HG03439 (cell line): Measurements from ENCODE around the gene GNG7.
"Not testable (repeated sequence)": the region's sequence is repeated elsewhere in the genome, so short reads cannot be mapped to it uniquely, and the experiment has no call there.

Experiments used
- ATAC-seq: cut with Tn5 transposase; IDR thresholded peaks from one replicate; pipeline ENCODE4 v1.9.1; 2021; ENCODE audit warnings: mild to moderate bottlenecking, moderate library complexity; ENCODE audit not compliant: unreplicated experiment

Gene GNG7

DNA sequence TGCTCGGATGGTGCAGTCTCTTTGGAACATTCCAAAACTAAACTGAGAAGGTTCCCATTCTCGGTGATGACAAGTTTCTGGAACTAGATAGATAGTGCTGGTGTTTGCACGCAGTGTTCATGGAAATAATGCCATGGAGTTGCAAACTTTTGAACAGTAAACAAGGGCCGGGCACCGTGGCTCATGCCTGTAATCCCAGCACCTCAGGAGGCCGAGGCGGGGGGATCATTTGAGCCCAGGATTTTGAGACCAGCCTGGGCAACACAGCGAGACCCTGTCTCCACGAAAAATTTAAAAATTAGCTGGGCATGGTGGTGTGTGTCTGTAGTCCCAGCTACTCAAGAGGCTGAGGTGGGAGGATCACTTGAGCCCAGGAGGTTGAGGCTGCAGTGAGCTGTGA is 95.7 kb downstream of the GNG7 start:
- not testable (repeated sequence) for ATAC-seq

DNA sequence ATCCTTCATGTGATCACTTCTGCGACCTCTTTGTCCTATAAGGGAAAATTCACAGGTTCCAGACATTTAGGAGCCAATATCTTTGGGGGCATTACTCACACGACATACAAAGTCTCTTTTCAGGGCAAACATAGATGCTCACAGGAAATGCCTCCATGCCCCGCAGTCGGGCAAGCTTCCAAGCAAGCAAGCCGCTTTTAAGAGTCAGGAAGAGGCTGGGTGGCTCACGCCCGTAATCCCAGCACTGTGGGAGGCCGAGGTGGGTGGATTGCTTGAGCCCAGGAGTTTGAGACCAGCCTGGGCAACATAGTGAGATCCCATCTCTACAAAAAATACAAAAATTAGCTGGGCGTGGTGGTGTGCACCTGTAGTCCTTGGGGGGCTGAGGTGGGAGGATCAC is 96.6 kb downstream of the GNG7 start:
- not testable (repeated sequence) for ATAC-seq

DNA sequence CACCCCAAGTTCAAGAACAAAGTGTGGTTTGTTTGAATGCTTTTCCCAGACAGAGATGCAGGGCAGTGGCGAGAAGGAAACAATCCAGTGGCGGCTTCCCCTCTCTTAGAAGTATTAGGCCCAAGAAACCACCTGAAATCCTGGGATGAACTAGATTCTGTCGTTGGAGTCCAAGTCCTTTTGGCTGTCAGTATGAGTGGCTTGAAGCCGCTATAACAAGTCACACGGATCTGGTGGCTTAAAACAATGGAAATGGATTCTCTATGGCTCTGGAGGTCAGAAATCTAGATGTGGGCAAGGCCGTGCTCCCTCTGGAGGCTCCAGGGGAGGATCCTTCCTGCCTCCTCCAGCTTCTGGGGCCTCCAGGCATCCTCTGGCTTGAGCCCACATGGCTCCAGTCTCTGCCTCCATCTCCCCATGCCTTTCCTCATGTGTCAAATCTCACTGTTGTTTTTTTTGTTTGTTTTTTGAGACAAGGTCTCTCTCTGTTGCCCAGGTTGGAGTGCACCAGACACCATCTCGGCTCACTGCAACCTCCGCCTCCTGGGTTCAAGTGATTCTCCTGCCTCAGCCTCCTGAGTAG is 97.7 kb downstream of the GNG7 start:
- ATAC-seq: no peak

DNA sequence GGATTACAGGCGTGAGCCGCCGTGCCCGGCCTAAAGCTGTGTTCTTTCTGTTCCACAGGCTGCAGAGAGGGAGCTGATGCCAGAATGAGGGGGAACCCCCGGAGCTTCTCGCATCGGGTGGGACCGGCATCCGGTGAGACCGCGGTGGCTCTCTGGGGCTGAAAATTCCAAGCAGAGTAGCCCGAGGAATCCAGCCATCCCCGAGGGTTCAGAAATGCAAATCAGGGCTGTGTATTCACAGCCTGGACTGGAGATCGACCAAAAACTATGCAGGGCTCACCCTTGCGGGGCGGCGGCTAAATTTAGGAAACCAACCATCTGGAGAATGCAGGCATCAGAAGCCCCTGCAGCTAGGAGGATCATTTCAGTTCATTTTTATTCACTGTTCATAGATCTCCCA is 99.2 kb downstream of the GNG7 start:
- ATAC-seq: no peak

DNA sequence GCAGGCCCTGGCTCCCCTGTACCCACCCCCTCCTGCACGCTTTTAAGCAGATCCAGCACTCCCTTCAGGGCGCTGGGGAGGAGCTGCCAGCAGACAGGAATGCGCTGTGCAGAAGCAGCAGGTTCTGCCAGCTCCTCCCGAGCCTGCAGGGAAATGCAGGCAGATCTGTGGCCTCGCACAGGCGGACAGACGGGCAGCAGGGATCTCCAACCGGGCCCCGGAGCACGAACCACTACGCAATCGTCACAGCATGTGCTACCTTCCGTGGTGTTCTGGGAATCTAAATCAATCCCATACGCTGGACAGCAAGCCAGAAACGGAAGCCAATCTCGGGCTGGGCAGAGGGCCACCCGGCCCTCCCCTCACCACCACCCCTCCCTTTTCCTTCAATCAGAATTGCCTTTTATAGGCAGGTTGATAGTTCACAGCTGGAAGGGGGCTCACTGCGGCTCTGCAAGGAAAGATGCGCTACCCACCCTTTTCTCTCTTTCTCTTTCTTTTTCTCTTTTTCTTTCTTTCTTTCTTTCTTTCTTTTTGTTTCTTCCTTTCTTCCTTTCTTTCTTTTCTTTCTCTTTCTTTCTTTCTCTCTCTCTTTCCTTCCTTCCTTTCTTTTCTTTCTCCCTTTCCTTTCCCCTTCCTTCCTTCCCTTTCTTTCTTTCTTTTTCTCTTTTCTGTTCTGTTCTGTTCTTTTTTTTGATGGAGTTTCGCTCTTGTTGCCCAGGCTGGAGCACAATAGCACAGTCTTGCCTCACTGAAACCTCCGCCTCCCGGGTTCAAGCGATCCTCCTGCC is 99.9 kb downstream of the GNG7 start:
- ATAC-seq: no peak

DNA sequence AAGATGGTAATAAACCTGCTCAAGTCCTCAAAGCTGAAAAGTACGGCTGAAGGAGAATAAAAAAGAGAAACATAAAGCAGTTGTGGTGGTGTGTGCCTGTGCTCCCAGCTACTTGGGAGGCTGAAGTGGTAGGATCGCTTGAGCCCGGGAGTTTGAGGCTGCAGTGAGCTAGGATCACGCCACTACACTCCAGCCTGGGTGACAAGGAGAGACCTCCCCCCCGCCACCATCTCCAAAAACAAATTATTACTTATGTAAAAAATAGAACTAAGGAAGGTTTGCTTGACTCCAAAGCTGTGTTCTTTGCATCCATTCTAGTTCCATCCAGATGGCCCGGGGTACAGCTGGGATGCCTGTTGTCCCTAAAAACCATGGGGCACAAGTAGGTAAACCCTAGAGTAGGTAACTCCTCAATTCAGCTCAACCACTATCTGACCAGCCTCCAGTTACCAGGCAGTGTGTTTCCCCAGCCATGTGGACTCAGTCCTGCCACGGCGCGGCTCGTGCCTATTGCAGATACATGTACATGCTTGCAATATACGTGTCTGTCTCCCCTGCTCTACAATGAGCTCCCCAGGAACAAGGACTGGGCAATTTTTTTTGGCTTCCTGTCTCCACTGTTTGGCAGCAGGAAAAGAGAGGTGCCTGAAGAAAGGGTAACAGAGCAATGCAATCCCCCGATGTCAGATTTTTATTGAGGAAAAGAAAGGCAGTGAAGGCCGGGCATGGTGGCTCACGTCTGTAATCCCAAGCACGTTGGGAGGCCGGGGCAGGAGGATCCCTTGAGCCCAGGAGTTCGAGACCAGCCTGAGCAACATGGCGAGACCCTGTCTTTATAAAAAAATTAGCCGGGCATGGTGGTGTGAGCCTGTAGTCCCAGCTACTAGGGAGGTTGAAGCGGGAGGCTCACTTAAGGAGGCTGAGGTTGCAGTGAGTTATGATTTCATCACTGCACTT is 101.3 kb downstream of the GNG7 start:
- no peak for ATAC-seq

DNA sequence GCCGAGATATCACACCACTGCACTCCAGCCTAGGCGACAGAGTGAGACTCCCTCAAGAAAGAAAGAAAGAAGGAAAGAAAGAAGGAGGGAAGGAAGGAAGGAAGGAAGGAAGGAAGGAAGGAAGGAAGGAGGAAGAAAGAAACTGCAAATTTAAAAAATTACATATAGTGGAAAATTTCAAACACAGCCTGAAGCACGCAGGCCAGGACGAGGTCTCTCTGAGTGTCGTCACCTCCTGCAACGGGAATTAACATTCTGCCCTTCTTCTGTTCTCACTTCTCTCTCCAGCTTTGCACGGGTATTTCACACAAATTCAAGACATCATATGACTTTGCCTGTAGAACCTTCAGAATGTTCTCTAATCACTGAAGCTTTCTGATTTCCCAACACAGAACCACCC is 108.2 kb downstream of the GNG7 start:
- ATAC-seq: no peak

DNA sequence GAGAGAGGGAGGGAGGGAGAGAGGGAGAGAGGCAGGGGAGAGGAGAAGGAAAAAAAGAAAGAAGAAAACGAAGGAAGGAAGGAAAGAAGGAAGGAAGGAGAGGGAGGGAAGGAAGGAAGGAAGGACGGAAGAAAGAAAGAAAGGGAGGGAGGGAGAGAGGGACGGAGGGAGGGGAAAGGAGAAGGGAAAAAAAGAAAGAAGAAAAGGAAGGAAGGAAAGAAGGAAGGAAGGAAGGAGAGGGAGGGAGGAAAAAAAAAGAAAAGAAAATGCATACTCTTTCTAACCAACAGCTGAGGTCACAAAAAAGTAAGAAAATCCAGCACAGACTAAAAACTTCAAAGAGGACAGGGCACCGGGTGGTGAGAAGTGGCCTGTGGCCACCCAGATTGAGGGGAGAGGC is 109.7 kb downstream of the GNG7 start:
- ATAC-seq: no peak

DNA sequence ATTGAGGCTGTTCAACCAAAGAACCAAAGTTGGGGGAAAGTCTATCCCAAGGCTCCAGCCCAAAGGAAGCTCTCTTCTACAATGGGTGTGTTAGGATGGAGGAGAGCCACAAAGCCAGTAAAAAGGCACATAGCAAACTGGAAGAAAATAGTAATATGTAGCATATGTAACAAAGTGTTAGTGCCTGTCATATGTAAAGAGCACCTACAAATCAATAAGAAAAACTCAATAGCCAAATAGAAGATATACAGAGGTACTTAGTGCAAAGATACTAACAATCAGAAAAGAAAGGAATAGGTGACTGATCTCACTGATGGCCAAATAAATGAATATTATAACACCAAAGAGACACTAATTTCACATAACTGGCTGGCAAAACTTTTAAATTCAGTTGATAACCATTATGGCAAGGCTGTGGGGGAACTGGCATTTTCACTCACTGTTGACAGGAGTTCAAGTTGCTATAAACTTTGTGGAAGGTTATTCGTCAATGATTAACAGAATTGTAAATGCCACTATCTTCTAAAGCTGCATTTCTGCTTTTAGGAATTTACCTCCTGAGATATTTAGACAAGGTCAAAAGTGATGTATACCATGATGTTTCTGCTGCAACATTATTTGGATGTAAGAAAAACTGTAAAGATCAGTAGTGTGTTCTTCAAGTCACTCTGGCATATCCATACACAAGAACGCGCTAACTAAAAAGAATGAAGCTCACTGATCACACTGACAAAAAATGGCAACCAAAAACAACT is 110.8 kb downstream of the GNG7 start:
- no peak for ATAC-seq

DNA sequence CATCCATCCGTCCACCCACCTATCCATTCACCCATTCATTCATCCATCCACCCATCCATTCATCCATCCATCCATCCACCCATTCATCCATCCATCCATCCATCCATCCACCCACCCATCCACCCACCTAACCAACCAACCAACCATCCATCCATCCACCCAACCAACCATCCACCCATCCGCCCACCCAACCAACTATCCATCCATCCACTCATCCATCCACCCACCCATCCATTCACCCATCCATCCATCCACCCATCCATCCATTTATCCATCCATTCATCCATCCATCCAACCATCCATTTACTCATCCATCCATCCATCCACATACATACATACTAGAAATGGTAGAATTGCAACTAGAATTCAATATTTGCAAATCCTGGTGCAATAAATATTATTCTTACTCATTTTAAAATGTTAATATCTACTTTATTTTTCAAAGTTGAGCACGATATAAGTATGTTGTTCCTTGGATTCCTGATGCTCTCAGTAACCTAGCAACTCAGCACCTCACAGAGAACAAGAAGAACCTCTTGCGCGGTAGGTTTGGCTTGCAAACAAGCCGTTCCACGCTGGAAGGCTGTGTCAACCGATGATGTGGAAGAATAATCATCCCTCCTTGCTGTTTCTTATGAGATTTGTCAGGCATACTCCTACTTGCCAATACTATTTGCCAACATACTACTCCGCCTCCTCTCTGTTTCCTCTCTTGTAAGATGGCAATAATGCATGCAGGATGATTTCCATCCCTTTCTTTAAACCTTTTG is 111.7 kb downstream of the GNG7 start:
- no peak for ATAC-seq

DNA sequence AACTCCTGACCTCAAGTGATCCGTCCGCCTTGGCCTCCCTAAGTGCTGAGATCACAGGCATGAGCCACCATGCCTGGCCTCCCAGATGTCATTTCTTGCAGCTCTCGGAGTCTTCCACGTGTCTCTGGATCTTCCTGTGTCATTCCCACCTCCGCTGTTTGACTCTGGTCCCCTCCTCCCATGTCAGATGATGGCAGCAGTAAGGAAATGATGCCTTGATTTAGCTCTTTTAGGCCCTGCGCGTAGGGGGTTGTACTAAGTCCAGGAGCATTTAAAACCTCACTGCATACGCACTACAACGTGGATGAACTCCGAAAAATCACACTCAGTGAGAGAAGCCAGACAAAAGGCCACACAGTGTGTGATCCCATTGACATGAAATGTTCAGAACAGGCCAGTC is 113.1 kb downstream of the GNG7 start:
- no peak for ATAC-seq

DNA sequence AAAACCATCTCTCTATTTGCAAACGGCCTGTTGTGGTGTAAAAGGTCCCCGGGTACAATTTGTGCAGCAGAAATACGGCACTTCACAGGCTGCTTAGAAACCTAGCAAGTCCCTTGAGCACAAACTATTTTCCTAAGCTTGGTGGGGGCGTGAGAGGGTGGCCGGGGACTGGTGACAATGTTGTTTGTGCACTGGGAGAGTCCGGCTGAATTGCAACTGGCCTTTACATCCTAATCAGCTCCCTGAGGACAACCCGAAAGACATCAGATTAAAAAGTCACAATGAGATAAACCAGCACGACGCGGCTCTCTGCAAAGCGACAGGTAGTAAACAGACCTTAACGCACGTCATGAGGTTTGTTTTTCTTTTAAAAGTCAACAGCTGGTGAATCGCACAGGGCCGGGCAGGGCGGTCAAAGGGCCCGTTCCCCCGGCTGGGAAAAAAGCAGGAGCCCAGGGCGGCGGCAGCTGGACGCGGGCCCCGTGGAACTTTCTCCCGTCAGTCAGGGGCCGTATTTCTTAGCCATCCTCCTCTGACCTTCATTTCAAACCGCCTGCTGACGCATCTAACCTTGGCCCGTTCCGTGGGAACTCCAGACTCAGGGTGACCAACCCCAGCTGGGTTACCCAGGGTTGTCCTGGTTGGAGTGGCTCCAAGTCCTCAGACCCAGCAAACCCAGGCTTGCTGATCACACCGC is 114.3 kb downstream of the GNG7 start:
- no peak for ATAC-seq

DNA sequence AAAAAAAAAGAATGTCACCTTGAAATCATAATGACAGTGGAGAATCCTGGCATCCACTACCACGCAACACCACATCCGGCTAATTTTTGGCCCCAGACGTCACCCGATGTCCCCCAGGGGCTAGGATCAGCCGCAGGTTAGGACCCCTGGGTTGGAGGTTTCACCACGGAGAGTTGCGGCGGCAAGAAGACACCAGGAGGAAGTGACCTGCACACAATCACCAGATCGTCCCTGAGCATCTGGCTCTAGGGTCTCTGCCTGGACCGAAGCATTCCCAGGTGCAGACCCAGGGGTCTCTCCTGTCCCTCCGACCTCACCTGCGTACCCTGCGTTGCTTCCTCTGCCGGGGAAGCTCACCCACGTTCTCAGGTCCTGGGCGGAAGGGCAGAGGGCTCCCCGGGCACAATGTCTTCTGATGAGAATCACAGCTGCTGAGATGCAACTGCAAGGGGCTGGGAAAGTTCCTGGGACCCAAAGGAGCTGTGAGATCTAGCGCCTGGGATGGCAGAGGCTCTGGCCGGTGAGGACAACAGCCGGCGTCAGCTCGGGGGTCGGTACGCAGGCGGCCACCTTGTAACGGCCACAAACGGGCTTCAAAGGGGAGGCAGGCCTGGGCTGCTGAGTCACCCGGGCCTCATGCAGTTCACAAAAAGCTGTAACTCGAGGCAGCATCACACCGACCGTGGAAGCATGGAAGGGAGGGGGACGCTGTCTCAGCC is 115.3 kb downstream of the GNG7 start:
- no peak for ATAC-seq

DNA sequence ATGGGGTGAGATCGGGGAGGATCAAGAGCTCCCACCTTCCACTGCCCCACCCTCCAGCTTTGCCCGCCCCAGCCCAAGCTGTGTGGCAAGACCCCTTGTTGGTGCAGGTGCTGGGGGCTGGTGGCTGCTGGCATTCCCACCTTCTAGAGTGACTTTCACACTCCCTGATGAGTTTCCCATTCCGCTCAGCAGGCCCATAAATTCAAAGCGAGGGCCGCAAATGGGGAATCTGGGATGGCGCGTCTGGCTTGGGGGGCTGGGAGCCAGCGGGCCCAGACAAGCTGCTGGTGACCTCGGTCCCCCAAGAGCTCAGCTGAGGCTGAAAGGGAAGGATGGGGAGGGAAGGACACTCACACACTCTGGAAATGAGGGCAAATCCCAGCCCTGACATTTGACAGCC is 116.3 kb downstream of the GNG7 start:
- no peak for ATAC-seq

DNA sequence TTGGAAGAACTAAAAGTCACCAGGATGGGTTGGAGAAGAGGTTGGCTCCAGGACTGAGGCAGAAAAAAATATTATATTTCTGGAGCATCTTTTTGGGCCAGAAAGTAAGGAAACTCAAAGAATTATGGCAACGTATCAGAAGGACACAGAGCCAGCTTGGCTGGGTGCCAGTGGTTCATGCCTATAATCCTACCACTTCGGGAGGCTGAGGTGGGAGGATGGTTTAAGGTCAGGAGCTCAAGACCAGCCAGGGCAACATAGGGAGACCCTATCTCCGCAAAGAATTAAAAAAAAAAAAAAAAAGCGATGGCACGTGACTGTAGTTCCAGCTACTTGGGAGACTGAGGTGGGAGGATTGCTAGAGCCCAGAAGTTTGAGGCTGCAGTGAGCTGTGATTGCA is 118.5 kb downstream of the GNG7 start:
- no peak for ATAC-seq

DNA sequence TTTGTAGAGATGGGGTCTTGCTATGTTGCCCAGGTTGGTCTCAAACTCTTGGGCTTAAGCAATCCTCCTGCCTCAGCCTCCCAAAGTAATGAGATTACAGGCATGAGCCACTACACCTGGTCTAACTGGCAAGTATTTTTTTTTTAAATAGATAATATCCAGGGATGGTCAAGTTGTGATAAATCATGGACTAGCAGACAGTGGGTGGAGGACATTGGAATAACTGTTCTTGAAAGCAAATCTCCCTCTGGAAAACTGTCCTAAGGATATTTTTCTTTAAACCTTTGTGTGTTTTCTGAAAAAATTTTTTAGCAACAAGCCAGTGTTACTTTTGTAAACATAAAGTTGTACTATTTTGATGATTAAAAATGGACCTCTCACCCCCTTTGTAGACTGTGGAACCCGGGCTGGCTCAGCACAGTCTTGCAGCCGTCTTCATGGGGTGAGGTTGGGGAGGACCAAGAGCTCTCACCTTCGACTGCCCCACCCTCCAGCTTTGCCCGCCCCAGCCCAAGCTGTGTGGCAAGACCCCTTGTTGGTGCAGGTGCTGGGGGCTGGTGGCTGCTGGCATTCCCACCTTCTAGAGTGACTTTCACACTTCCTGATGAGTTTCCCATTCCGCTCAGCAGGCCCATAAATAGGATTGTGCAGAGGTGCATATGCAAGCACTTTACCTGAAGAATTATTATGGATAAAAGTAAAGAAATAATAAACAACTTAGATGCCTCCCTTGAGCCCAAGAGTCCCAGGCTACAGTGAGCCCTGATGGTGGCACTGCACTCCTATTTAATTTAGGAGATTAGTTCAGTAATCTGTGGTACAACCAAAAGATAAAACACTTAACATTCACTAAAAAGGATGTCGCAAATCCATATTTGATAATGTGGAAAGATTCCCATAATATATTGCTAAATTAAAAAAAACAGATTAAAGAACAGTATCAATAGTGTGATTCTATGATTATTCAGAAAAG is 119.2 kb downstream of the GNG7 start:
- no peak for ATAC-seq

DNA sequence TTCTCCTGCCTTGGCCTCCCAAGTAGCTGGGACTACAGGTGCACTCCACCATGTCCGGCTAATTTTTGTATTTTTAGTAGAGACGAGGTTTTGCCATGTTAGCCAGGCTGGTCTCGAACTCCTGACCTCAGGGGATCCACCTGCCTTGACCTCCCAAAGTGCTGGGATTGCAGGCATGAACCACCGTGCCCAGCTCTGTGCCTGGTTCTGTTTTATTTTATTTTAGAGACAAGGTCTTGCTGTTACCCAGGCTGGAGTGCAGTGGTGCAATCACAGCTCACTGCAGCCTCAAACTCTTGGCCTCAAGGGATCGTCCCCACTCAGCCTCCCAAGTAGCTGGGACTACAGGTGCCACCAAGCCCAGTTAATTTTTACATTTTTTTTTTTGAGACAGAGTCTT is 122.1 kb downstream of the GNG7 start:
- ATAC-seq: not testable (repeated sequence)
